PC-3 (cell line): ENCODE results near the gene ADD1.

Experiments used
- EZH2 ChIP-seq: fragments of 300-600 bp; sonication (generic); IDR thresholded peaks from one replicate; pipeline ENCODE4 v1.6.1; 2017; ENCODE audit warnings: antibody characterized with exemption, mild to moderate bottlenecking, low read length; ENCODE audit not compliant: unreplicated experiment
- TF ChIP-seq, protein P1 (sequence below): fragments of 300-600 bp; sonication (generic); conservative IDR thresholded peaks from 2 replicates; pipeline ENCODE4 v1.5.1; 2017; ENCODE audit warnings: antibody characterized with exemption, low read depth, mild to moderate bottlenecking, low read length

DNA sequence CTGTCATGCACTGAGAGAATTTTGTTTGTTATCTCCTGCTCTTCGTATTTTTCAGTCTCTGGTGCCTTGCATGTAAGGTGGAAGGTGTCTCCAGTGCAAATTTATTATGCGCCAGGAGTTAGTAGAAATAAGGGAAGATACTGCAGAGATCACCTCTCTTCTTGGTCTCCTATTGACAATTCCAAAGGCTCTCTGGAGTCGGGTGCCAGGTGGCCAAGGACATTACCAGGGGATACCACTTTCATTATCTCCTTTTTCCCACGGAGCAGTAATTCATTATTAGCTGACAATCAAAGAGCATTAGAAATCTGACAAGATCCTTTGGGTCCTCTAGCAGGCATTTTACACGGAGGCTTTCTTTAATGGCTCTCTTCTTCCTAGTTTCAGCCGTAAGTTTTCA lies 26.0 kb downstream of the ADD1 start:
- TF ChIP-seq, protein P1, sequence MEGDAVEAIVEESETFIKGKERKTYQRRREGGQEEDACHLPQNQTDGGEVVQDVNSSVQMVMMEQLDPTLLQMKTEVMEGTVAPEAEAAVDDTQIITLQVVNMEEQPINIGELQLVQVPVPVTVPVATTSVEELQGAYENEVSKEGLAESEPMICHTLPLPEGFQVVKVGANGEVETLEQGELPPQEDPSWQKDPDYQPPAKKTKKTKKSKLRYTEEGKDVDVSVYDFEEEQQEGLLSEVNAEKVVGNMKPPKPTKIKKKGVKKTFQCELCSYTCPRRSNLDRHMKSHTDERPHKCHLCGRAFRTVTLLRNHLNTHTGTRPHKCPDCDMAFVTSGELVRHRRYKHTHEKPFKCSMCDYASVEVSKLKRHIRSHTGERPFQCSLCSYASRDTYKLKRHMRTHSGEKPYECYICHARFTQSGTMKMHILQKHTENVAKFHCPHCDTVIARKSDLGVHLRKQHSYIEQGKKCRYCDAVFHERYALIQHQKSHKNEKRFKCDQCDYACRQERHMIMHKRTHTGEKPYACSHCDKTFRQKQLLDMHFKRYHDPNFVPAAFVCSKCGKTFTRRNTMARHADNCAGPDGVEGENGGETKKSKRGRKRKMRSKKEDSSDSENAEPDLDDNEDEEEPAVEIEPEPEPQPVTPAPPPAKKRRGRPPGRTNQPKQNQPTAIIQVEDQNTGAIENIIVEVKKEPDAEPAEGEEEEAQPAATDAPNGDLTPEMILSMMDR = no peak
- TF ChIP-seq EZH2 = no peak
